ENCODE results near the gene POU4F2.
"Not testable (repeated sequence)": the region's sequence is repeated elsewhere in the genome, so short reads cannot be mapped to it uniquely, and the experiment has no call there.

POU4F2 gene

DNA sequence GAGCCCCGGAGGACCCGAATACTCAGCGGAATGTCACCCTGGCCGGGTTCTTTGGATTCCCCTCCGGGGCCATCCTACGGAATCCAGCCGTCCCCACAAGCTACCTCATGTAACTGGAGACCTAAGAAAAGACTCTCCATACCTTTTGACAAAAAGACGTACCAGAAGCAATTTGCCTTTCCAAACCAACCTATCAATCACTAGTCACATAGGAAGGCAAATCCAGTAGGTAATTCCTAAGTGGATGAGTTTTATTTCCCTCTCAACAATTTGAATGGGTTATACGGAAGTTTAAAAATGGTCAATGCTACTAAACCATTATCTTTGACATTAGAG lies 16.8 kb downstream of the POU4F2 start:
- DNase-seq (ENCODE audit: low read depth), result no peak

DNA sequence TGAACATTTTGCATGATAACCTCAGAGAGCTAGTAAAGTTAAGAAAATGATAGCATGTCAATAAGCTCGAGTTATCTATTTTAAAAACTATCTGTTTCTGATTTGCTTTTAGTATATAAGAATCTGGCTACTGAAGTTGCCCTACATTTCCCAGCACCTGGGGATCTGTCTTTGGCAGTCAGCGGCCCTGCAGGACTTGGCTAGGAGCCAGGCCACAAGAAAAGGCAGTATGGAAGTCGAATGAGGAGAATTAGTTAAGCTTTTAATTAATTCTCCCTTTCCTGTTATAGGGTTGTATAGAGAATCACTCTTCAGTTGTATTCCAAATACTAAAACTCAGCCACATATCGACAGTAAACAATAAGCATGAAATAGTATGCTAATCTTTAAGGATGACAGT lies 22.7 kb downstream of the POU4F2 start:
- DNase-seq (ENCODE audit: low read depth), result no peak

DNA sequence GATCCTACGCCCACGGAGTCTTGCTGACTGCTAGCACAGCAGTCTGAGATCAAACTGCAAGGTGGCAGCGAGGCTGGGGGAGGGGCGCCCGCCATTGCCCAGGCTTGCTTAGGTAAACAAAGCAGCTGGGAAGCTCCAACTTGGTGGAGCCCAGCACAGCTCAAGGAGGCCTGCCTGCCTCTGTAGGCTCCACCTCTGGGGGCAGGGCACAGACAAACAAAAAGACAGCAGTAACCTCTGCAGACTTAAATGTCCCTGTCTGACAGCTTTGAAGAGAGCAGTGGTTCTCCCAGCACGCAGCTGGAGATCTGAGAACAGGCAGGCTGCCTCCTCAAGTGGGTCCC lies 25.2 kb downstream of the POU4F2 start:
- not testable (repeated sequence) for DNase-seq (ENCODE audit: low read depth)

DNA sequence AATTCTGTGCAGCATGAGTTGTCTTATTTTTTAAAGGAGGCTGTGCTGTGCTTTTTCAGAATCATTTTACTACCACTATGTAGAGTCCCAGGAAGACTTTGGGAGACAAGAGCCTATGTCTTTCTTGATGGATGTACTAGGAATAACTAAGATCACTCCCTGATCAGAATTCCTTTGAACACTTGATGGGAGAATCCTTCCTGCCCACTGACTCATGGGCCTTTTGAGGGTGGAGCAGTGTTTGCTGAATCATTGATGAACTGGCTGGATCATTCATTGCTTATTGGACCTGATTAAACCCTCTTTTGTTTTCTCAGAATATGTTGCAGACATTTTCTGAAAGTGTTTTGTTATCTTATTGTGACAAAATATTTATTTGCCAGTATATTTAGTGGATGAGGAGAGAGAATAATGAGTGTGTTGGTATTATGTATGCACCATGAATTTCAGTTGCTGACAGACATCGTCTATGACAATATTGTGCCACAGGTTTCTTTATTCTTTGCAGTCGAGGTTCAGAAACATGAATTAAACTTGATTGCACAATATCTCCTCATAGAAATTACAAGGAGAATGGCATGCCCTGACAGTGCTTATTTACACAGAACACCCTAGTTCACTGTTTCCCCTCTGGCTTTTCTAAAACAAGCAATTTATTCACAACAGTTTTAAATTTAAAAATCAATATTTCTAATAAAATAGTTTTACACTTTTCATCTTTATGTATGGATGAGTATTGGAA lies 36.3 kb downstream of the POU4F2 start:
- no peak for DNase-seq (ENCODE audit: low read depth)

Data from stimulated activated CD8-positive, alpha-beta memory T cell treated with anti-CD3 and anti-CD28 coated beads, Interleukin-4, amount 100 ng/mL, for 24 hours (primary cell).